HG03066 (cell line): ENCODE measurements around the gene HIVEP3.

Experiments used
- ATAC-seq: cut with Tn5 transposase; IDR thresholded peaks from one replicate; pipeline ENCODE4 v1.9.1; 2021; ENCODE audit warnings: low read depth; ENCODE audit not compliant: unreplicated experiment

The HIVEP3 gene

GRCh38 chr1:41894808-41895483 lies 23.8 kb downstream of the HIVEP3 start:
- no peak for ATAC-seq

DNA sequence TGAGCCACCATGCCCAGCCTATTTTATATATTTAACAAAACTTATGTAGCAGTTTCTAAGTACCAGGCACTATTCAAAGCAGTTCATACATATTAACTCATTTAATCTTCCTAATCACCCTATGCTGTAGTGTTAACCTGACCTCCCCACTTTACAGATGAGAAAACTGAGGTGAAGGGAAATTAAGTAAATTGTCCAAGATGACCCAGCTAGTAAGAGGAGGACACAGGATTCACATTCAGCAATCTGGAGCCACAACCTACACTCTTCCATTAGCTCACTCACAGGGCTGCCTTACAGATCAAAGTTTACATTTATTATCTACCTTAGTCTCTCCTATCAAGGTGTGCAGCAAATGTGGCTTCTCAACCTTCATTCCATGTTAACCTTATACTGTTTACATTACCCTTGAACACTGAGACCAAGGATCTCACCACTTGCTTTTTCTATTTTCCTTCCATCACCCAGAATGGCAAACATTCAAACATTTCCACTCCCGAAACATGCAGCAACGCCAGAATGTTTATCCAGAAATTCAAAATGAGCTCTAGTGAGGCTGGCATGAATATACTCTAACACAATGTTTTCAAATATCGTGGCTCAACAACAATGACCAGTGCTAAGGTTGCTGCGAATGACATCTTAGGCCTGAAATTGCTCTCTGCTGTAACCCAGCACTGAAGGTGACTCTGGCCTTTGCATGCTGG lies 24.5 kb downstream of the HIVEP3 start:
- ATAC-seq: no peak

- no peak for ATAC-seq
These were observed 26.4 kb downstream of the HIVEP3 start for GRCh38 chr1:41892301-41892781.

DNA sequence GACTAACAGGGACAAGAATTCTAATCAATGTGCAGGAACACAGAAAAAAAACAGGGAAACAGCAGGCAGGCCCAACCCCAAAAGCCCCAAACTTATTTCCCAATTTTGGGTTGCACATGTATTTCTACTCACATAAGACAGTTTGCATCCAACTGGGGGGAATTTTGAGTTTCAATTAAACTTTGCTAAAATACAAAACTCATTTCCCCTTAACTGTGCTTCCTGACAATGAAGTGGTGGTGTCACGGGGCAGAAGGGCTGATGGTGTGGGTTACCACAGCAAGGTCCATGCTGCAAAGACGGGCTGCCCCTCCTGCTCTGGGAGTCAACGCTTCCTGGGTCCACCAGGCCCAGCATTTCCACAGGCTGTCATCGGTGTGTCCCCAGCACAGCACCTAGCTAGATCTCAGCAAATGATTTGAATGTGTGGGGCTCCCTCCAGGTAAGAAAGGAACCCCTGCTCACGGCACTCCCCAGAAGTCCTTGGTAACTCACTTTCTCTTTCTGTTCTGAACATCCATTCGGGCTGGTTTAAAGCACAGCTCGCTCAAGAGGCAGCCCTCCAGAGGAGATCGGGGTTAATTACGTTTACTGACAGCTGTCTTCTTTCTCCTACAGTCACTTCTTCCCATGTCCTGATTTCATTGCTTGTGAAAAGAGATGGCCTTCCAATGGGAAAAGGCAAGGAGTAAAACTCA lies 27.4 kb downstream of the HIVEP3 start:
- ATAC-seq: peak; percentile 86

DNA sequence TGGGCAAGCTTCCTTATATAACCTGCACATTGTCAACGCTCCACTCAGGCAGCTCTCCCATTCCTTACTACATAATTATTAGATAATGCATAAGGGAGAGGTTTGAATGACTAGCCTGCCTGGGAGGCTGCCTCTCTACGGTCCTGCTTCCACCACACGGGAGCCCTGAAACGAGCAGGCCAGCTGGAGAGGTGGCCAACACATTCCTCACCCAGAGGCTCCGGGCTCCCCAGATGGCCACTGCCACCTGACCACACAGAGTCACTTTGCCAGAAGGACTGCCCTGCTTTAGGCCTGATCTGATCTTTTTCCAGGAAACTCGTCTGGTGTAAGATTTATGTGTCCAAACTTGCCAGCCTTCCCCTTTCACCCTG lies 27.9 kb downstream of the HIVEP3 start:
- ATAC-seq: no peak

DNA sequence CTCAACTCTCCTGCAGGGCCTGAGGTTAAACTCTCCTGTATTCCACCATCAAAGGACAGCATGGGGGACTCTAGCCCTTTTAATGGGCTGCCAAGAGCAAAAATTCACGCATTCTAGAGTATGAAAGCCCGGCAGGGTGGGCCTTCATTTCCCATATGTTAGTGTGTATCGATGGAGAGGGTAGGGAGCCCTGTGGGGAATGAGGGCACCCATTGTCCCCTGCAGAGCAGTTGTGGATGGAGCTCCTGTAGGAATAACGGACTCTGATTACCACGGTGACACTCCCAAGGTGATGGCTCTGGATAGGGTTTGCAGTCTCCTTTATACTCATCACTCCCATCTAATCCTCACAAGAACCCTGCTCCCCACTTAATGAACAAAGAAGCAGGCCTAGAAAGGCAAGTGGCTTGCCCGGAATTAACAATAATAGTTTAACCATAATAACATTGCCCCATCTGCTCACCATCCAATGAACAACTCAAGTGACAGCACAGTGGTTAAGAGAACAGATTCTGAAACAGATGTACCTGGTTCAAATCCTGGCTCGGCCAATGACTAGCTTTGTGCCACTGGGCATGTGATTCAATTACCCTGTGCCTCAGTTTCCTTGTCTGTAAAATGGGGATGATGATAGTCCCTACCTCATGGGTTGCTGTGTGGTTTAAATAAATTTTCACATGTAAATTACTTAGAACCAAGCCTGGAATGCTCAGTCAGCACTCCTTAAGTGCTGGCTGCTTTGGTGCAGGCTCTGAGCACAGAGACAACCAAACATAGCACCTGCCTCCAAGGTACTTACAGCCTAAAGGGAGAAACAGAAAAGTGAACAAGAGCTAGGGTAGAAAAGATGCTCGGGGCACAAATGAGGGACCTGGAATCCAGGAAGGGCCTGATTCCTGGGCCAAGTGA lies 29.0 kb downstream of the HIVEP3 start:
- no peak for ATAC-seq

DNA sequence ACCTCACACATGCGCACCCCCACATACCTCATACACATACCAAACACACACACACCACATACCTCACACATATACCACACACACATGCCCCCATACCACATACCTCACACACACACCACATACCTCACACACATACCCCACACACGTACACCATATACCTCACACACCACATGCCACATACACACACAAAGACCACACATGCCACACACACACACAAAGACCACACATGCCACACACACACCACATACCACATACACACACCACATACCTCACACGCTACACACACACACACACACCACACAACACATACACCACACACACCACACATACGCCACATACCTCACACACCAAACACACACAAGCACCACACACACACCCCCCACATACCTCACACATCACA lies 30.0 kb downstream of the HIVEP3 start:
- ATAC-seq: no peak

GRCh38 chr1:41887365-41887764 lies 31.4 kb downstream of the HIVEP3 start:
- ATAC-seq: no peak

- no peak for ATAC-seq
These were observed 34.2 kb downstream of the HIVEP3 start for GRCh38 chr1:41884256-41885230.

DNA sequence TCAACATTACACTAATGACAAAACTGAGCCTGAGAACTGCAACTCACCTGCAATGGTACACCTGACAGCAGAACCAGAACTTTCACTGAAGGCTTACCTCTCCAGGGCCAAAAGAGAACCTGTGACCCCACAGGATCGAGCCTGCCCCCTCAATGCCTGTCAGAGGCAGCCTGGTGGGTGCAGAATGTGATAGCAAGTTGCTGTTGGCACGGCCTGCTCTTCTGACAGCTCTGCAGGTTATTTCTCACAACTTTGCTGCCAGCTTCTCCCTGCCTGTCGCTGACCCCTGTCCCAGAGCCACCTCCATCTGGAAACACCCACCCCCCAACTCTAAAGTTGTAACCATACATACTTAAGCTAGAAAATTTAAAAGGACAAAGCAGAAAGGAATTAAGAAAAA lies 35.2 kb downstream of the HIVEP3 start:
- ATAC-seq: no peak

DNA sequence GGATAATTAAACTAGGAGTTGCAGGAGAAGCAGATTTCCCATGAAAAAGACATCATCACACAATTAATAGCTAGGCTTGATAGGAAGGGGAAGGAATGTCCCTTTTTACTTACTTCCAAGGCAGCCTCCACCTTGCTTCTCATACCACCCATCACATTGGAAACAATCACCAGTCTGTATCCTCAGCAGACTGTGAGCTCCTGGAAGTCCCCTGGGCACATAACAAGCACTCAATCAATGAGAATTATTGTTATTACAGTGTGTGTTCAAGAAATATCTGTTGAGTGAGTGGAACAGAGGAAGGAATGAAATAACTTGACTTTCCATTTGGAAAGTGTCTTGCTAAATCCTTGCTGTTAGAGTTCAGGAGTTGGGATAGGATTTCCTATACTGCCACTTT lies 36.2 kb downstream of the HIVEP3 start:
- no peak for ATAC-seq

- no peak for ATAC-seq
These were observed 36.6 kb downstream of the HIVEP3 start for GRCh38 chr1:41882068-41882477.

DNA sequence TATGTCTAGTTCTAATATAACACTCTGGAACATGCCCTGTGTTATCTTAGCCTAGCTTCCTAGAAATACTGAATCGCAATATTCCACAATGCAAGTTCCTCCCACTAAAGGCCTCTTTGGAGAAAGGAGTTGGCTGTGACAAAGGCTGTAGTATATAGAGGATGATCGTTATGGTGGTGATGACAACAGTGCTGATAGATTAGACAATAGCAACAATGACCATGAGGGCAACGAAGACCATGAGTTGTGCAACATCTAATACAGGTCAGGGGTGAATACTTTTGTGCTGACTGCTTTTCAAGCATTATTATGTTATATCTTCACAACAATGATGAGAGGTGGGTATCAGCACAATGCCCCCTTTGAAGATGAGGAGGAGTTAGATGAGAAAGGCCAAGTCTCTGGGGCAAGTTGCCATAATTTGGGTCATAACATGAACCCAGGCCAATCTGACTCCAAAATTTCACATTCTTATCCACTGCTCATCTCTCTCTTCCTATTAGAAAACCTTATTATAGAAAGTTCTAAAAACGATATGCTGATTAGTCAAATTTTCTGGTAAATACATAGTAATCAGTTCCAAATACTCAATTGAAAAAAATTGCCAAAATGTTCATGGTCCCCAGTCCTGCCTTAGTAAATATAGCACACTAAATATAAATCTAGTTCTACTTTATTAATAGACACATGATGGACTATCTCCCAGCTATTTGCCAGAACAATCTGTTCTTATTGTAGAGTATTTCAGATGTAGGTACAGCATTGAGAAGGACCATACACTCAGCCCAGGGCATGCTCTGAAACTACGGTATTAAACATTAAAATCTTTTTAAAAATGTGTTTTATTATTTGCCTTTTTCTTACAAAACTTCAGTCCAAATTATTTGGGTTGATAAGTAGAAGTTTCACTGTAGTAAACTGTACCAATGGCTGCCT lies 37.5 kb downstream of the HIVEP3 start:
- ATAC-seq: no peak

DNA sequence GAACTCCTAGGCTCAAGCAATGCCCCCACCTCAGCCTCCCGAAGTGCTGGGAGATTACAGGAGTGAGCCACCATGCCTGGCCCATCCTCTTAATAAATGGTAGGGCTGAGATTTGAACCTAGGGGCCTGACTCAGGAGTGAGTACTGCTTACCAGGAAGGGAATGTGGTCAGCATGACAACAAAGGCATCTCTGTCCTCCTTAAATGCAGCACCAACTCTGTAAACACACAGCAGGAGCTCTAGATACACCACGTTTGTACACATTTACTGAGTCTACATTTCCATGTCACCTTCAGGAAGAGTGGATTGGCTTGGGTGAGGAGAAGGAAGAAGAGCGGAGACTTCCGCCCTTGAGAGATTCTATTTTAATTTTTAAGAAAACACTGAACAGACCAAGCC lies 38.5 kb downstream of the HIVEP3 start:
- ATAC-seq: no peak

GRCh38 chr1:41879617-41880016 lies 39.1 kb downstream of the HIVEP3 start:
- no peak for ATAC-seq

- no peak for ATAC-seq
These were observed 39.8 kb downstream of the HIVEP3 start for GRCh38 chr1:41878911-41879310.

DNA sequence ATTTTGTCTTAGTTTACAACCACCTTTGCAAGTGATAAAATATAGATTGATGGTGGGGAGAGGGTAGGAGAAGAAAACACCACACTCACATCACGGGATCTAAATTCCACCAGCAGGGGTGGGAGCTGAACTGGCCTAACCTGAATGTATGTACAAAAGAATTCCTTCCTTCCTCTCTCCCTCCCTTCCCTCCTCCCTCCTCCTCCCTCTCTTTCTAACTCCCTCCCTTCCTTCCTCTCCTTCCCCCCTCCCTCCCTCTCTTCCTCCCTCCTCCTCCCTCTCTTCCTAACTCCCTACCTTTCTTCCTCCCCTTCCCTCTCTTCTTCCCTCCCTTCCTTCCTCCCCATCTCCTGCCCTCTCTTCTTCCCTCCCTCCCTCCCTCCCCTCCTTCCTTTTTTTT lies 40.2 kb downstream of the HIVEP3 start:
- no peak for ATAC-seq
